ENCODE data around the gene ZNF41. TPM values are rescaled to one million over a fixed set of nuclear protein-coding genes. Genes with fewer than 3 reads are reported as not detected.
"Not testable (repeated sequence)": the region's sequence is repeated elsewhere in the genome, so short reads cannot be mapped to it uniquely, and the experiment has no call there.

The ZNF41 gene
- total RNA-seq, 4 donors from 2014 or later, result 4.9 to 14.7 (median 11.5) TPM

DNA sequence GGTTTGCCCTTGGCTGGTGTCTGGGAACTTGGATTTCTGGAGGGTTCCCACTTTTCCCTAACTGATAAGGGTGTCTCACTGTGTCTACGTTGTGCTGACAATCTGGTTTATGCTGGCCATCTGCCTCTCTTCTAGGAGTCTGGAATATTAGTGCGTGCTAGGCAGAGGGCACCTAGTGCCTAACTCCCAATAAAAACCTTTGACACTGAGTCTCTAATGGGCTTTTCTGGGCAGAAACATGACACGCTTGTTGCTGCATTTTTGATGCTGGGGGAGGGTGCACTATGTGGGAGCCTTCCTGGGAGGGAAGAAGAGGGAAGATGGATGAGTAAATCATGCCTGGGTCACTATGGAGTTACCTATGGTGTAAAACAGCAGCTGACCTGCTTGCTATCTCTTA, 16.3 kb upstream of the ZNF41 start:
- no peak for DNase-seq
- Histone ChIP-seq H3K36me3 (no peaks in the 10 kb centered on the region), H3K27me3 (no peaks in the 10 kb centered on the region), H3K4me3 (no peak overlapping the region), H3K4me1 (no peaks in the 10 kb centered on the region), H3K9me3 (no peaks in the 10 kb centered on the region), H3K27ac (no peak overlapping the region)
- intact Hi-C loops (cut with DNase I; ENCODE audit: low total_unique reads), result no loop called here
- TF ChIP-seq POLR2A (IDR thresholded peaks at IDR 0.05), result no peak
- TF ChIP-seq, protein P1, sequence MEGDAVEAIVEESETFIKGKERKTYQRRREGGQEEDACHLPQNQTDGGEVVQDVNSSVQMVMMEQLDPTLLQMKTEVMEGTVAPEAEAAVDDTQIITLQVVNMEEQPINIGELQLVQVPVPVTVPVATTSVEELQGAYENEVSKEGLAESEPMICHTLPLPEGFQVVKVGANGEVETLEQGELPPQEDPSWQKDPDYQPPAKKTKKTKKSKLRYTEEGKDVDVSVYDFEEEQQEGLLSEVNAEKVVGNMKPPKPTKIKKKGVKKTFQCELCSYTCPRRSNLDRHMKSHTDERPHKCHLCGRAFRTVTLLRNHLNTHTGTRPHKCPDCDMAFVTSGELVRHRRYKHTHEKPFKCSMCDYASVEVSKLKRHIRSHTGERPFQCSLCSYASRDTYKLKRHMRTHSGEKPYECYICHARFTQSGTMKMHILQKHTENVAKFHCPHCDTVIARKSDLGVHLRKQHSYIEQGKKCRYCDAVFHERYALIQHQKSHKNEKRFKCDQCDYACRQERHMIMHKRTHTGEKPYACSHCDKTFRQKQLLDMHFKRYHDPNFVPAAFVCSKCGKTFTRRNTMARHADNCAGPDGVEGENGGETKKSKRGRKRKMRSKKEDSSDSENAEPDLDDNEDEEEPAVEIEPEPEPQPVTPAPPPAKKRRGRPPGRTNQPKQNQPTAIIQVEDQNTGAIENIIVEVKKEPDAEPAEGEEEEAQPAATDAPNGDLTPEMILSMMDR (IDR thresholded peaks at IDR 0.05), result no peak

DNA sequence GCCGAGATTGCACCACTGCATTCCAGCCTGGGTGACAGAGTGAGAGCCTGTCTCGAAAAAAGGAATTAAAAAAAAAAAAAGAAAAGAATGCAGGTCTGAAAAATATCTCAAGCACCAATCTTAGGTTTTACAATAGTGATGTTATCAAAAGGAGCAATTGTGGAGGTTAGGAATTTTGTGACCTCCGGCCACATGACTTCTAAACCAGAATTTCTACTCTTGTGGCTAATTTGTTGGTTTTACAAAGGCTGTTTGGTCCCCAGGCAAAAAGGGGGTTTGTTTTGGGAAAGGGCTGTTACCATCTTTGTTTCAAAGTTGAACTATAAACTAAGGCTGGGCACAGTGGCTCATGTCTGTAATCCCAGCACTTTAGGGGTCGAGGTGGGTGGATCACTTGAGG, 15.4 kb upstream of the ZNF41 start:
- Histone ChIP-seq H3K4me1 (no peaks in the 10 kb centered on the region), H3K27ac (no peak overlapping the region), H3K9me3 (no peaks in the 10 kb centered on the region), H3K36me3 (no peaks in the 10 kb centered on the region), H3K27me3 (no peaks in the 10 kb centered on the region), H3K4me3 (no peak overlapping the region)
- no peak for TF ChIP-seq POLR2A (IDR thresholded peaks at IDR 0.05)
- TF ChIP-seq, protein P1 (IDR thresholded peaks at IDR 0.05), result no peak
- no peak for DNase-seq
- intact Hi-C loops (cut with DNase I; ENCODE audit: low total_unique reads), result no loop called here

DNA sequence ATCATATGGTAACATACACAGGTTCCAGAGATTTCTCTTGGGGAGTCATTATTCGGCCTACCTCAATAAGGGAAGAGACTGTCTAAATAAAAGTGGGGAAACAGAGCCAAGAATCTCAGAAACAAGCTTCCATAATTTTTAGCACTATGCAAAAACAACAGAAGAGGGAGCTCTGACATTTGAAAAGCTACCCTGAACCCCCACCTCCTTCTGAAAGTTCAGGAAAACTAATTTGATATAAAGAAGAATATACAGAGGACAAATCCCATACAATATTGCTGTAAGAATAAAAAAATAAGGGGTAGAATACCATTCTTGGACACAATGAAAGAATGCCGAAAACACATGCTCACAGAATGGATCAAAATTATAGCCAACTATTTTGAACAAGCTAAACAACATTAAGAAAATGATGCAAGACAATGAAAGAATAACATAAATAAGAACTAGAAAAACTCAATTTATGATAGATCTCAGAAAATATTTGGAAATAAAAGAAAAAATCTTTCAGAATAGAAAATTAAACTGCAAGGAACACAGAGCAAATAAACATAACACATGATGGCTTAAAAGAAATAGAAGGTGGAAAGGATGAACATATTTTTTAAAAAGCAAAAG, 14.4 kb upstream of the ZNF41 start:
- DNase-seq, result no peak
- H3K27ac ChIP-seq, result no peak overlapping the region
- H3K27me3 ChIP-seq, result no peaks in the 10 kb centered on the region
- no peaks in the 10 kb centered on the region for H3K36me3 ChIP-seq
- no peak for TF ChIP-seq POLR2A (IDR thresholded peaks at IDR 0.05)
- H3K9me3 ChIP-seq, result no peaks in the 10 kb centered on the region
- intact Hi-C loops (cut with DNase I; ENCODE audit: low total_unique reads), result no loop called here
- no peak overlapping the region for H3K4me3 ChIP-seq
- H3K4me1 ChIP-seq, result no peaks in the 10 kb centered on the region

DNA sequence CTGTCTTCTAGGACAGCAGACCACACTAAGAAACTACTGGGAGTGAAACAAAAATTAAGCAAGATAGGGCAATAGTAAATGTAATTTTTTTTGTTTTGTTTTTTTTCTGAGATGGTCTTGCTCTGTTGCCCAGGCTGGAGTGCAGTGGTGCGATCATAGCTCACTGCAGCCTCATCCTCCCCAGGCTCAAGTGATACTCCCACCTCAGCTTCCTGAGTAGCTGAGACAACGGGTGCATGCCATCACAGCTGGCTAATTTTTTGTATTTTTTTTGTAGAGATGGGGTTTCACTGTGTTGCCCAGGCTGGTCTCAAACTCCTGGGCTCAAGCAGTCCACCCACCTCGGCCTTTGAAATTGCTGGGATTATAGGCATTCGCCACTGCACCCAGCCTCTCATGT, 9.1 kb upstream of the ZNF41 start:
- H3K36me3 ChIP-seq; H3K27me3 ChIP-seq; H3K9me3 ChIP-seq; DNase-seq; H3K4me1 ChIP-seq; H3K4me3 ChIP-seq; H3K27ac ChIP-seq; intact Hi-C loops (cut with DNase I; ENCODE audit: low total_unique reads): not testable (repeated sequence)

DNA sequence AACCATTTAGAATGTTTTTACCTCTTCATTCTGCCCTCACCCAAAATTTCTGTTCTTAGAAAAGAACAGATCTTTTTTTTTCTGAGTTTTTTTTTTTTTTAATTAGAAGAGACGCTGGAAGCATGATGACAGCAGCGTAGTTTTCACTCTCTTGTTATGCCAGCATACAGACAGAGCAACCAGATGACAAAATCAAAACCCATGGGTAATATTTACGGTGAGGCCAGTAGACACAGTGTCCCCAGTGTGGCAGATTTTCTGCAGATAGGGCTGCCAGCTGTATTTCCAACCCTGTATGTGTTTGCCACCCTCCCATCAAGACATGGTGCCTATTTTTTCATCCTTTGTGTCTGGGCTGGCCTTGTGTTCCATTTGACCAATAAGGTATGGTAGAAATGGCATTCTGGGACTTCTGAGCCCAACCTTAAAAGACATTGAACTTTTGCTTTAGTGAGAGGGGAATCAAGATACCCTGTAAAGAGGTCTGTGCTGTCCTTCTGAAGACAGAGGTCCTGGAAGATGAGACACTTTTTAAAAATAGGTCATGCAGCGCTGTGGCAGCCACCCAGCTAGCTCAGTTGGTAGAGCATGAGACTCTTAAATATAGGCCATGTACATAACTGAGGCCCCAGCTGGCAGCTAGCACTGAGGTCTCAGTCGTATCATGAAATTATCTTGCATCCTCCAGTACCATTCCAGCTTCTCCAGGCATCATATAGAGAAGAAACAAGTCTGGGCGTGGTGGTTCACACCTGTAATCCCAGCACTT, 6.7 kb upstream of the ZNF41 start:
- peaks cover 0 to 5% of the 10 kb centered on the region in 2 donors for H3K27me3 ChIP-seq
- H3K9me3 ChIP-seq, result no peaks in the 10 kb centered on the region
- no peak for DNase-seq
- no peak overlapping the region for H3K4me3 ChIP-seq
- no peaks in the 10 kb centered on the region for H3K36me3 ChIP-seq
- no peak overlapping the region for H3K27ac ChIP-seq
- intact Hi-C loops (cut with DNase I; ENCODE audit: low total_unique reads), result no loop called here
- H3K4me1 ChIP-seq, result no peaks in the 10 kb centered on the region
- TF ChIP-seq, protein P1 (IDR thresholded peaks at IDR 0.05), result no peak
- TF ChIP-seq POLR2A (IDR thresholded peaks at IDR 0.05), result no peak

DNA sequence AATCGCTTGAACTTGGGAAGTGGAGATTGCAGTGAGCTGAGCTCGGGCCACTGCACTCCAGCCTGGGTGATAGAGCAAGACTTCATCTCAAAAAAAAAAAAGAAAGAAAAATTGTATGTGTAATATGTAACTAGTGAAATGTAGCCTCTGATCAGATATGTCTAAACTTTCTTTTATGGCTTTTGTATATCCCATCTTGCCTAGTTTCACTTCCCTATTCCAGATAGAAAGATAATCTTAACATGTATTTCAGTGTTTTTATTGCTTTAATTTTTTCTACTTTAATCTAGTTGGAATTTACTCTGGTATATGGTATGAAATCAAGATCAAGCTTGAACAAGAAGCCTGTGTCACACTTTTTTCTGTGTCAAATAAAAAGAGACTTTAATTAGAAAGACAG, 1.9 kb upstream of the ZNF41 start:
- intact Hi-C loops (cut with DNase I; ENCODE audit: low total_unique reads), result no loop called here
- H3K4me3 ChIP-seq, result no peak overlapping the region
- no peaks in the 10 kb centered on the region for H3K9me3 ChIP-seq
- TF ChIP-seq POLR2A (IDR thresholded peaks at IDR 0.05), result no peak
- TF ChIP-seq, protein P1 (IDR thresholded peaks at IDR 0.05), result no peak
- no peaks in the 10 kb centered on the region for H3K4me1 ChIP-seq
- peaks cover 0 to 5% of the 10 kb centered on the region in 2 donors for H3K27me3 ChIP-seq
- H3K27ac ChIP-seq, result no peak overlapping the region
- no peak for DNase-seq
- H3K36me3 ChIP-seq, result no peaks in the 10 kb centered on the region
